DND-41 (cell line): ENCODE measurements around the gene RTF2.
"Not testable (repeated sequence)": the region's sequence is repeated elsewhere in the genome, so short reads cannot be mapped to it uniquely, and the experiment has no call there.

Experiments
- ATAC-seq: fragments of 200-7000 bp; cut with Tn5 transposase; 3 replicates; pipeline ENCODE4 v1.9.1; 2021; ENCODE audit warnings: low read depth; ENCODE audit not compliant: insufficient read depth
- DNase-seq: peaks from one replicate; pipeline ENCODE4 v3.0.0-alpha.2; 2020
- H2AFZ ChIP-seq: 2 replicates; pipeline ENCODE4 v1.6.0; 2012; ENCODE audit warnings: low read depth, low read length
- H3K27ac ChIP-seq: 2 replicates; pipeline ENCODE4 v1.5.1; 2012; ENCODE audit warnings: low read length, inconsistent platforms
- H3K27me3 ChIP-seq: fragments of 200-600 bp; sonication (generic); 2 replicates; pipeline ENCODE4 v1.6.0; 2012; ENCODE audit warnings: low read length, mild to moderate bottlenecking, inconsistent platforms; ENCODE audit not compliant: insufficient read depth, poor library complexity
- H3K36me3 ChIP-seq: 2 replicates; pipeline ENCODE4 v1.5.1; 2012; ENCODE audit warnings: low read length, inconsistent platforms; ENCODE audit not compliant: insufficient read depth
- H3K4me1 ChIP-seq: 2 replicates; pipeline ENCODE4 v1.5.1; 2012; ENCODE audit warnings: mild to moderate bottlenecking, low read length; ENCODE audit not compliant: insufficient read depth
- H3K4me2 ChIP-seq: 2 replicates; pipeline ENCODE4 v1.6.0; 2012; ENCODE audit warnings: mild to moderate bottlenecking, moderate library complexity, low read length, inconsistent platforms; ENCODE audit not compliant: insufficient read depth
- H3K4me3 ChIP-seq, 2 experiments: fragments of 200-600 bp in 1 of 2; shearing (Covaris generic) in 1 of 2; 2 replicates each; pipeline ENCODE4 v1.5.1; 2012 to 2016; ENCODE audit warnings: inconsistent platforms in 2 of 2, low read length in 2 of 2, mild to moderate bottlenecking in 2 of 2, low read depth in 1 of 2, moderate library complexity in 1 of 2
- H3K79me2 ChIP-seq: 2 replicates; pipeline ENCODE4 v1.6.0; 2012; ENCODE audit warnings: low read length, inconsistent platforms; ENCODE audit not compliant: insufficient read depth
- H3K9ac ChIP-seq: 2 replicates; pipeline ENCODE4 v1.6.0; 2012; ENCODE audit warnings: low read depth, mild to moderate bottlenecking, inconsistent platforms, low read length, moderate library complexity
- H3K9me3 ChIP-seq: 2 replicates; pipeline ENCODE4 v1.5.1; 2012; ENCODE audit warnings: low read length, moderate library complexity, mild to moderate bottlenecking, inconsistent platforms; ENCODE audit not compliant: insufficient read depth, severe bottlenecking
- H4K20me1 ChIP-seq: 2 replicates; pipeline ENCODE4 v1.6.0; 2012; ENCODE audit warnings: low read length; ENCODE audit not compliant: insufficient read depth
- EZH2 ChIP-seq: IDR thresholded peaks from 3 replicates; pipeline ENCODE4 v1.6.1; 2012; ENCODE audit warnings: borderline replicate concordance, low read depth, mild to moderate bottlenecking, moderate library complexity, low read length, inconsistent platforms; ENCODE audit not compliant: severe bottlenecking
- TF ChIP-seq, protein P1 (sequence below): IDR thresholded peaks from 2 replicates; pipeline ENCODE4 v1.5.1; 2012; ENCODE audit warnings: borderline replicate concordance, low read length, moderate library complexity, mild to moderate bottlenecking; ENCODE audit not compliant: poor library complexity, severe bottlenecking; ENCODE audit errors: extremely low read depth

RTF2 gene

DNA sequence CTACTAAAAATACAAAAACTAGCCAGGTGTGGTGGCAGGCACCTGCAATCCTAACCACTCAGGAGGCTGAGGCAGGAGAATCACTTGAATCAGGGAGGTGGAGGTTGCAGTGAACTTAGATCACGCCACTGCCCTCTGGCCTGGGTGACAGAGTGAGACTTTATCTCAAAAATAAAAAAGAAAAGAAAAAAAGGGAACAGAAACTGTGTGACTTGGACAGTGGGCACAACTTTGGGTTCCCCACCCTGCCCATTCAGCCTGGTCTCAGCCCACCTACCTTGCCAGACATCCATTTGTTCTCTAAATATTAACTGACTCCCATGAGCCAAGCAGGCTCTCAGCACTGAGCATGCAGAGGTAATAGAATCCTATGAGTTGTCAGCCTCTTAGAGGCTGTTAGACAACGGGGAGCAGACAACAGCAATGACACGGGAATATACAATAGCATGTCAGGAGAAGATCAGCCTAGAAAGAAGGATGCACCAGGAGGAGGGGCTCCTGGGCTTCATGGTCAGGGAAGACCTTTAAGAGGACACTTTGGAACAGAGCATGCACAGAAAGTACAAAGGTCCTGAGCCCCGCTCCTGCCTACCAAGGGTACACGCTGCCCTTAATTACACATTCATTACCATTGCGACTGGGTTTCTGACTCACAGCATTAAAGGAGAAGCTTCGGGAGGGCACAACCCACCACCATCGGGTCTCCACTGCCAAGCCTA lies 84.6 kb downstream of the RTF2 start:
- no peak overlapping the region for H3K9ac ChIP-seq

DNA sequence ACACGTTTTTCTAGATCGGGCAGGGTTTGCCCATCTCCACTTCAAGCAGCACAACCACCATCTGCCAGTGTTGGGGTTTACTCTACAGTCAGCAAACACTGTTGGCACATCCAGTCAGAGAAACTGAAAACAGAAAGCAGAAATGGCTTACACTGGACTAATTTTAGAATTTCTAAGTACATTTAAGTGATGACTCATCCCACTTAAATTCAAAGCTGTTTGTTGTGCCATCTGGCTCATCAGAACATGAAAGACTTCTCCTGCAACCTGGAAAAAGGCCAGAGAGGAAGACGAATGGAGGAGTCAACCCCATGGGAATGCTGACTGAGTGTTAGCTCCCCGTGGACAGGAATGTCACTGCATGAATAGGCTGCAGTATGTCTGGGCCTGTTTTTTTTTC lies 86.4 kb downstream of the RTF2 start:
- TF ChIP-seq EZH2: no peak
- TF ChIP-seq, protein P1, sequence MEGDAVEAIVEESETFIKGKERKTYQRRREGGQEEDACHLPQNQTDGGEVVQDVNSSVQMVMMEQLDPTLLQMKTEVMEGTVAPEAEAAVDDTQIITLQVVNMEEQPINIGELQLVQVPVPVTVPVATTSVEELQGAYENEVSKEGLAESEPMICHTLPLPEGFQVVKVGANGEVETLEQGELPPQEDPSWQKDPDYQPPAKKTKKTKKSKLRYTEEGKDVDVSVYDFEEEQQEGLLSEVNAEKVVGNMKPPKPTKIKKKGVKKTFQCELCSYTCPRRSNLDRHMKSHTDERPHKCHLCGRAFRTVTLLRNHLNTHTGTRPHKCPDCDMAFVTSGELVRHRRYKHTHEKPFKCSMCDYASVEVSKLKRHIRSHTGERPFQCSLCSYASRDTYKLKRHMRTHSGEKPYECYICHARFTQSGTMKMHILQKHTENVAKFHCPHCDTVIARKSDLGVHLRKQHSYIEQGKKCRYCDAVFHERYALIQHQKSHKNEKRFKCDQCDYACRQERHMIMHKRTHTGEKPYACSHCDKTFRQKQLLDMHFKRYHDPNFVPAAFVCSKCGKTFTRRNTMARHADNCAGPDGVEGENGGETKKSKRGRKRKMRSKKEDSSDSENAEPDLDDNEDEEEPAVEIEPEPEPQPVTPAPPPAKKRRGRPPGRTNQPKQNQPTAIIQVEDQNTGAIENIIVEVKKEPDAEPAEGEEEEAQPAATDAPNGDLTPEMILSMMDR: no peak
- Histone ChIP-seq H4K20me1 (peaks cover 3% of the 10 kb centered on the region; the same call in 1 of the 2 replicates), H3K9ac (no peak overlapping the region), H3K4me2 (no peak overlapping the region), H3K9me3 (no peaks in the 10 kb centered on the region), H3K79me2 (no peaks in the 10 kb centered on the region), H3K4me1 (no peaks in the 10 kb centered on the region), H3K27me3 (peaks cover 4% of the 10 kb centered on the region), H3K27ac (no peak overlapping the region), H3K36me3 (no peaks in the 10 kb centered on the region), H2AFZ (no peak overlapping the region), H3K4me3 (no peak overlapping the region)
- peak; percentile 55; the same call in 2 of the 3 replicates for ATAC-seq
- DNase-seq: no peak

More for the DNA sequence above, 84.6 kb downstream of the RTF2 start:
- no peak for DNase-seq
- TF ChIP-seq, protein P1: no peak
- no peak for TF ChIP-seq EZH2
- H3K27ac ChIP-seq: no peak overlapping the region
- H3K9me3 ChIP-seq: no peaks in the 10 kb centered on the region
- H3K4me2 ChIP-seq: no peak overlapping the region
- H3K36me3 ChIP-seq: no peaks in the 10 kb centered on the region
- no peak overlapping the region for H3K4me3 ChIP-seq
- no peaks in the 10 kb centered on the region for H3K79me2 ChIP-seq
- H2AFZ ChIP-seq: no peak overlapping the region
- no peaks in the 10 kb centered on the region for H3K4me1 ChIP-seq
- peaks cover 3% of the 10 kb centered on the region; the same call in 1 of the 2 replicates for H4K20me1 ChIP-seq
- ATAC-seq: no peak
- peaks cover 4% of the 10 kb centered on the region for H3K27me3 ChIP-seq

DNA sequence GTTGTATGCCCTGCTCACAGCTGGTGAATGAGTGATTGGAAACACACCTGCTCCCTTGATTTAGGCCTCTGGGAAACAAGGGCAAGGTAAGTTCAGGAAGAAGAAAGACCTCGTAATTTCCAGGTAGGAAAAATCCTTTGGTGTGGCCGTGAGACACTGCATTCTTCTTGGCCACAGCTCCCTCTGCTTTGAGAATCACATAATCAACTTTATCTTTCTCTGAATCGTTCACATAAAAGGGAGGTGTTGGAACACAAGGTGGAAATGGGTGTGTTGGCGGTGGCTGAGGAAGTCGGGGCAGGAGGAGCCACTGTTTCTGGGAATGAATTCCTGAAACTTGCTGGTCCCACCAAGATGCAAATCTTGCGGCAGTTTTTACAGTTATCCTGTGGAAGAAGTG lies 90.5 kb downstream of the RTF2 start:
- Histone ChIP-seq H3K4me3 (no peak overlapping the region), H3K79me2 (no peaks in the 10 kb centered on the region), H3K9ac (no peak overlapping the region), H3K36me3 (no peaks in the 10 kb centered on the region), H2AFZ (no peak overlapping the region), H3K9me3 (no peaks in the 10 kb centered on the region), H3K27me3 (peaks cover 2% of the 10 kb centered on the region), H3K4me2 (no peak overlapping the region), H3K27ac (no peak overlapping the region), H3K4me1 (no peaks in the 10 kb centered on the region), H4K20me1 (no peaks in the 10 kb centered on the region)
- ATAC-seq (no peak), DNase-seq (no peak)
- TF ChIP-seq, protein P1: no peak
- TF ChIP-seq EZH2: no peak

DNA sequence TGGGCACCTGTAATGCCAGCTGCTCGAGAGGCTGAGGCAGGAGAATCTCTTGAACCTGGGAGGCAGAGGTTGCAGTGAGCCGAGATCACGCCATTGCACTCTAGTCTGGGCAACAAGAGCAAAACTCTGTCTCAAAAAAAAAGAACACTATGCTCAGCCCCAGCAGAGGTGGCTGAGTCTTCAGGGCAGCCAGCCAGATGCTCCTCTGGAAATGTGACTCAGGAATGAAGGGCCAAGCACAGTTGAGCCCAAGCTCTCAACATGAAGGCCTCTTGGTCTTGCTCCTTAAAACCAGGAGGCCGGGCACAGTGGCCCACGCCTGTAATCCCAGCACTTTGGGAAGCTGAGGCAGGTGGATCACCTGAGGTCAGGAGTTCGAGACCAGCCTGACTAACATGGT lies 96.1 kb downstream of the RTF2 start:
- H3K9ac ChIP-seq, H3K4me2 ChIP-seq, DNase-seq, H2AFZ ChIP-seq, H3K27me3 ChIP-seq, H3K36me3 ChIP-seq, H3K27ac ChIP-seq, H3K4me1 ChIP-seq, H3K9me3 ChIP-seq, H3K79me2 ChIP-seq, ATAC-seq, H3K4me3 ChIP-seq, H4K20me1 ChIP-seq: not testable (repeated sequence)
